Neural crest cell (in vitro differentiated cells): ENCODE data around the gene TLCD4. TPM values are rescaled to one million over a fixed set of nuclear protein-coding genes. Genes with fewer than 3 reads are reported as not detected.

Experiments
- DNase-seq: peaks from one replicate; pipeline ENCODE4 v3.0.0; 2021; ENCODE audit warnings: low read depth, mixed read lengths, low spot score
- H3K27ac Mint-ChIP-seq: one replicate; pipeline ENCODE4 v1.8.0; 2021; ENCODE audit warnings: mild to moderate bottlenecking, mixed read lengths; ENCODE audit not compliant: unreplicated experiment
- H3K27me3 Mint-ChIP-seq: 2 replicates; pipeline ENCODE4 v1.8.0; 2021; ENCODE audit warnings: low read depth, mild to moderate bottlenecking, mixed read lengths
- H3K36me3 Mint-ChIP-seq: 2 replicates; pipeline ENCODE4 v1.8.0; 2021; ENCODE audit warnings: low read depth, mild to moderate bottlenecking, mixed read lengths
- H3K4me1 Mint-ChIP-seq: 2 replicates; pipeline ENCODE4 v1.8.0; 2021; ENCODE audit warnings: mixed read lengths
- H3K4me3 Mint-ChIP-seq: one replicate; pipeline ENCODE4 v1.8.0; 2021; ENCODE audit warnings: mild to moderate bottlenecking, mixed read lengths
- H3K9me3 Mint-ChIP-seq: 2 replicates; pipeline ENCODE4 v1.8.0; 2021; ENCODE audit warnings: mixed read lengths
- total RNA-seq: library from RNA; stranded (reverse); gene quantifications from 2 replicates; pipeline ENCODE4 v1.2.1, GENCODE V29; 2021
- TF ChIP-seq, protein P1 (sequence below): fragments of 200-600 bp; sonication (generic); conservative IDR thresholded peaks from 2 replicates; pipeline ENCODE4 v1.5.0; 2021; ENCODE audit warnings: antibody characterized with exemption, mild to moderate bottlenecking

TLCD4 gene
- total RNA-seq, 1 donor from 2014 or later, result 1.2 TPM

DNA sequence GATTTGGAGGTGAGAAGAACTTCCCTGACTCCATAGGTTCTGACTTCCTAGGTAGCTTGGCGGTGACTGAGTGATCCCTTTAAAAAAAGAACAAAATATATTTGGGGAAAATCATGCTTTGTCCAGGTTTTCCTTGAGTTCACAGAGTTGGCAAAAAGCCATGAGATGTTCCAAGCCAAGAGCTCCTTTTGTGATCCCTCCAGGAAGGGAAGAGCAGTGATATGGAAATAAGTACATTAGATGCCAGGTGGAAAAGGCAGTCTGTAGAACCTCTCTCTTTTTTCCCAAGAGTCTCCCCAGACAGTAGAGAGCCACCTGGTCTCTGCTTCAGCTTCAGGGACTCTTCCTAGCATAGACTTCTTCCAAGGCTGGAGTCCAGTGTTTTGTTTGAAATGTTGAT lies 10.2 kb downstream of the TLCD4 start:
- DNase-seq, result no peak
- no peak overlapping the region for H3K27ac Mint-ChIP-seq

DNA sequence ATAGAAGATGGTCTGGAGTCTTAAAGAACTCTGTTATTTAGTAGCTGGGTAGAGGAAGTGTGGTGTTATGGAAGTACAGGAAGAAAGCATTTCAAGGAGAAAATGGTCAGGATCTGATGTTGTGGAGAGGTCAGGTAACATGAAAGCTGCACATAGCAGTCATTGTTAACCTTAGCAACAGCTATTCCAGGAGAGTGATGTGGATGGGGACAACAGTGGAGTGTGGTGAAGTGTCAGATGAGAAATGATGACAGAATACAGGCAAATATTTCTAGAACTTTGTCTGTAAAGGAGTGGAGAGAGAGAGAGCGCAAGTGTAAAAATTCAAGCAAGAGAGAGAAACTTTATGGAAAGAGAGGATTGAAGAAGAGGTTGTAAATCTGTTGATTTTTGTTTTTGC lies 15.6 kb downstream of the TLCD4 start:
- H3K36me3 Mint-ChIP-seq, result no peaks in the 10 kb centered on the region
- DNase-seq, result no peak

More for the DNA sequence above, 10.2 kb downstream of the TLCD4 start:
- Mint-ChIP-seq H3K36me3 (no peaks in the 10 kb centered on the region), H3K9me3 (no peaks in the 10 kb centered on the region), H3K4me1 (no peaks in the 10 kb centered on the region), H3K27me3 (no peaks in the 10 kb centered on the region), H3K4me3 (no peak overlapping the region)
- TF ChIP-seq, protein P1, sequence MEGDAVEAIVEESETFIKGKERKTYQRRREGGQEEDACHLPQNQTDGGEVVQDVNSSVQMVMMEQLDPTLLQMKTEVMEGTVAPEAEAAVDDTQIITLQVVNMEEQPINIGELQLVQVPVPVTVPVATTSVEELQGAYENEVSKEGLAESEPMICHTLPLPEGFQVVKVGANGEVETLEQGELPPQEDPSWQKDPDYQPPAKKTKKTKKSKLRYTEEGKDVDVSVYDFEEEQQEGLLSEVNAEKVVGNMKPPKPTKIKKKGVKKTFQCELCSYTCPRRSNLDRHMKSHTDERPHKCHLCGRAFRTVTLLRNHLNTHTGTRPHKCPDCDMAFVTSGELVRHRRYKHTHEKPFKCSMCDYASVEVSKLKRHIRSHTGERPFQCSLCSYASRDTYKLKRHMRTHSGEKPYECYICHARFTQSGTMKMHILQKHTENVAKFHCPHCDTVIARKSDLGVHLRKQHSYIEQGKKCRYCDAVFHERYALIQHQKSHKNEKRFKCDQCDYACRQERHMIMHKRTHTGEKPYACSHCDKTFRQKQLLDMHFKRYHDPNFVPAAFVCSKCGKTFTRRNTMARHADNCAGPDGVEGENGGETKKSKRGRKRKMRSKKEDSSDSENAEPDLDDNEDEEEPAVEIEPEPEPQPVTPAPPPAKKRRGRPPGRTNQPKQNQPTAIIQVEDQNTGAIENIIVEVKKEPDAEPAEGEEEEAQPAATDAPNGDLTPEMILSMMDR, result no peak

DNA sequence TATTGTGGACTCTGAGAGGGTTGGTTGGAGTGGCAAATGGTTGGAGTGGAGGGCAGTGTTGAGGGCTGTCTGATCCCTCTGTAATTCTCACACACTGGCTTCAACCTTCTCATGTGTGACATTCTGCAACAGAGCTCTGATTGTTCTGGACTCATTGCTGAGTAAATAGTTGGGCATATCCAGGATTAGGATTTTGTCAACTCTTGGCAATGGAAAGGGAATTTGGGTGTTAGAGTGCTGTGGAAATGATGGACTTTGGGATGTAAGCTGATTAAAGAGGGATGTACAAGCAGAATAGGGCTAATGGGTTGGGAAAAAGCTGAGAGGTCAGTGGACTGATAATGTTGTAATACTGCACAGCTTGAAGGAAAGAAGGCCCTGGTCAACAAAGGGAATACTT lies 16.5 kb downstream of the TLCD4 start:
- Mint-ChIP-seq H3K4me3 (no peak overlapping the region), H3K36me3 (no peaks in the 10 kb centered on the region), H3K27ac (no peak overlapping the region), H3K9me3 (no peaks in the 10 kb centered on the region), H3K27me3 (no peaks in the 10 kb centered on the region), H3K4me1 (no peaks in the 10 kb centered on the region)
- no peak for DNase-seq
- TF ChIP-seq, protein P1, result no peak

More for the DNA sequence above, 15.6 kb downstream of the TLCD4 start:
- Mint-ChIP-seq H3K9me3 (no peaks in the 10 kb centered on the region), H3K27me3 (no peaks in the 10 kb centered on the region), H3K4me3 (no peak overlapping the region), H3K4me1 (no peaks in the 10 kb centered on the region), H3K27ac (no peak overlapping the region)
- TF ChIP-seq, protein P1, result no peak

DNA sequence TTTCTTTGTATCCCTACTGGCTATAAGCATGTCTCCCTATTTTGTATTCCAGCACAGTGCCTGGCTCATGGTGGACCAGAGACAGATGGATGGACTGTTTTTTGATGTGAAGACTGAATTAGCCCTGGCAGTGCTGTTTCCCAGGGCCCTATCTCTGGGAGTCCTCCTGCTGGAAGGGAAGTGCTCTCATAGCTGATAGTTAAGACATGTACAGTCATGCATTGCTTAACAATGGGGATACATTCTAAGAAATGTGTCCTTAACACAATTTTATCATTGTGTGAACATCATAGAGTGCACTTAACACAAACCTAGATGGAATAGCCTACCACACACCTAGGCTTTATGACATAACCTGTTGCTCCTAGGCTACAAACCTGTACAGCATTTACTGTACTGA lies 21.1 kb downstream of the TLCD4 start:
- Mint-ChIP-seq H3K36me3 (no peaks in the 10 kb centered on the region), H3K9me3 (no peaks in the 10 kb centered on the region), H3K4me1 (no peaks in the 10 kb centered on the region), H3K27ac (no peak overlapping the region), H3K27me3 (no peaks in the 10 kb centered on the region), H3K4me3 (no peak overlapping the region)
- TF ChIP-seq, protein P1, result no peak
- DNase-seq, result no peak

DNA sequence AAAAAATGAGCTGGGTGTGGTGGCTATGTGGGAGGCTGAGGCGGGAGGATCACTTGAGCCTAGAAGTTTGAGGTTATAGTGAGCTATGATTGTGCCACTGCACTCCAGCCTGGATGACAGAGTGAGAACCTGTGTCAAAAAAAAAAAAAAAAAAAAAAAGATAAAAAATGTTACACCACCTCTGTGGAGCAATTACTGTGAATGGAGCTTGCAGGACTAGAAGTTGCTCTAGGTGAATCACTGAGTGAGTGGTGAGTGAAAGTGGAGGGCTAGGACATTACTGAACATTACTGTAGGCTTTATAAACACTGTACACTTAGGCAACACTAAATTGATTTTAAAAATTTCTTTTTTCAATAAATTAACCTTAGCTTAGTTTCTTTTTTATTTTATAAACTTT lies 21.9 kb downstream of the TLCD4 start:
- DNase-seq, result no peak
- no peaks in the 10 kb centered on the region for H3K4me1 Mint-ChIP-seq
- TF ChIP-seq, protein P1, result no peak
- H3K36me3 Mint-ChIP-seq, result no peaks in the 10 kb centered on the region
- H3K4me3 Mint-ChIP-seq, result no peak overlapping the region
- no peaks in the 10 kb centered on the region for H3K9me3 Mint-ChIP-seq
- H3K27ac Mint-ChIP-seq, result no peak overlapping the region
- no peaks in the 10 kb centered on the region for H3K27me3 Mint-ChIP-seq

DNA sequence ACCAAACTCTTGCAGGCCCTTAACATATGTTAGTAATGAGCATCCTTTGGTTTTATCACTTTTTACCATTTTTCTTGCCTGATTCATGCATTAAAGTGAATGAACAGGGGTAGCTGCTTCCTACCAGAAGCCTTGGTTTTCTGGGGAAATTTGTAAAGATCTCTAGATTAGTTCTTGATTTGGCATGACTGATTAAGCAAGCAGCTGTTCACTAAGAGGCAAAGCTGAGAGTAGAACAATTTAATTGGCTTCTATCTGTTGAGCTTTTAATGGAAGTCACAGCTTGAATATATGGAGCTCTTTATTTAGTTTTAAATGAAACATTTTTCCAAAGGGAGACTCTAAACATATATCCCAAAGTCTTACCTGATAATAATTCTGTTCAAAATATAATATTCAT lies 23.6 kb downstream of the TLCD4 start:
- Mint-ChIP-seq H3K36me3 (no peaks in the 10 kb centered on the region), H3K9me3 (no peaks in the 10 kb centered on the region), H3K27ac (no peak overlapping the region), H3K4me3 (no peak overlapping the region), H3K4me1 (no peaks in the 10 kb centered on the region), H3K27me3 (no peaks in the 10 kb centered on the region)
- no peak for DNase-seq
- TF ChIP-seq, protein P1, result no peak
